IPS-11a (cell line): ENCODE measurements around the gene TNS4.

Experiments used
- H3K4me3 ChIP-seq: one replicate; pipeline ENCODE4 v1.5.1; 2013; ENCODE audit warnings: low read depth, low read length, control low read depth

Gene TNS4

DNA sequence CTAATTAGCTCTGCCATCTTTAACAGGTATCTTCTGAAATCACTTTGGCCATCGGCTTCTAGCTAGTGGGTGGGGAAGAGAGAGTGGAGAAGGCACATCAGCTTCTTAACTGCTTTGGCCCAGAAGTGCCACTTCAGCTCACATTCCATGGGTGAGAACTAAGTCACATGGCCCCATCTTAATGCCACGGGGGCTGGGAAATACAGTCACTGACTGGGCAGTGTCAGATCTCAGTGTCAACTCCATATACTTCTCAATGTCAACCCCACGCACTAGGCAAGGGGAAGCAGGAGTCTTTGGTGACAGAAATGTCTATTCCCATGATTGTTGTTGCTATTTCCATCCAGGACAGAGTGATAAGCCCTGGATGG lies 34.5 kb upstream of the TNS4 start:
- H3K4me3 ChIP-seq = no peak overlapping the region

DNA sequence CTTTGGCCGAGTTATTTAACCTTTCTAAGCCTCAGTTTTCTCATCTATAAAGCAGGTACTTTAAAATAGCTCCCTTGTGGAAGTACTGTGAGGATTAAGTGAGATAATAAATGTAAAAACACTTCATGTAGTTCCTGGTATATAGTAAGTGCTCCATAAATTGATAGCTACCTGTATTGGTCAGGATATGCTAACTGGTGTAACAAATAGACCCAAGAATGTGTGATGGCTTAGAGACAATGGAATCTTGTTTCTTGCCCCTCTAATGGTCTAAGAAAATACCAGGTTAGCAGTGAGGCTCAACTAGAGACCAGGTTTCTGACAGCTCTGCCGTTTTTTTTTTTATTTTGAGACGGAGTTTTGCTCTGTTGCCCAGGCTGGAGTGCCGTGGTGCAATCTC lies 34.0 kb upstream of the TNS4 start:
- no peak overlapping the region for H3K4me3 ChIP-seq

- no peak overlapping the region for H3K4me3 ChIP-seq
These were observed 33.2 kb upstream of the TNS4 start for GRCh38 chr17:40534371-40535189.

DNA sequence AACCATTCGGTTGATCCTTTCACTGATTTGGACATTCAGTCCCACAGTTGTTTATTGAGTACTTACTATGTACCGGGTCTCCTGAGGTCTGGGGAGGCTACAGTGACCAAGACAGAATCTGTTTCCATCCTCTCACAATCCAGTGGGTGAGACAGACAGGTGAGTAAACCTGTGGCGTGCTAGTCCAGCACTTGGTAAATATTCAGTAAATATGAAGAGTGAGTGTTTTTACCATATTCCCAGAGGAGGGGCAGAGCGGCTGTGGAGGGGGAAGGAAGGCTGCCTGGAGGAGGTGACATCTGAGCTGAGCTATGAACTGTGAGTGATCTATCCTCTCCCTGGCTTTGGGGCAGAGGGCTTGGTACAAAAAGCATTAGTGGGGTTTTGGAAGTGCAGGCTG lies 32.5 kb upstream of the TNS4 start:
- no peak overlapping the region for H3K4me3 ChIP-seq

DNA sequence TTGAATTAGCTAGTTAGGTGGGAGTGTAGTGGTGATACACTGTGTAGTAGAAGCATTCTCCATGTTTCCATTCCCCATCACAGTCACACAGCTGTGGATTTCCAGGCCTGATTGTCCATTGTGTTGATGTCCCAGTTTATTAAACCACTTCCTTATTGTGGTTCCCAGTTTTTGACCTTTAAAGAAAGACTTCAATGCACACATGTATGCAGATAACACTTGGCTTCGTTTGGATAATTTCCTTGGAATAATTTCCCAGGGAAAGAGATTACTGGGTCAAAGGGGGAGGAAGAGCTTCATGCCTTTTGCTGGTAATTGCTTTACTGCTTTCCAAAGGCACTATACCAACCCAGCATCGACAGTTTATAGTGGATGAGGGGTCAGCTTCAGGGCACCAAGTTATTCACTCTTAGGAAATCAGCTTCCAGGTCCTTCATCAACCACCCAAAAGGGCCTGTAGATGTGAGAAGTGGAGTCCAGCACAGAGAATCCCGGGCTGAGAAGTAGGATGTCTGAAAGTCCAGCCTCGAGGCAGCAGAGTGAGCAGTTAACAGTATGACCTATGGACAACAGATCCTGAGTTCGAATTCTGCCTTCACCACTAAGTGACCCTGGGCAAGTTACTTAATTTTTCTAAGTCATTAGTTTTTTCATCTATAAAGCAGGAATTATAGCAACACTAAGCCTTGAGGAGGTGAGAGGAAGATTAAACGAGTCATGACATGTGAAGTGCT lies 31.3 kb upstream of the TNS4 start:
- H3K4me3 ChIP-seq = no peak overlapping the region

DNA sequence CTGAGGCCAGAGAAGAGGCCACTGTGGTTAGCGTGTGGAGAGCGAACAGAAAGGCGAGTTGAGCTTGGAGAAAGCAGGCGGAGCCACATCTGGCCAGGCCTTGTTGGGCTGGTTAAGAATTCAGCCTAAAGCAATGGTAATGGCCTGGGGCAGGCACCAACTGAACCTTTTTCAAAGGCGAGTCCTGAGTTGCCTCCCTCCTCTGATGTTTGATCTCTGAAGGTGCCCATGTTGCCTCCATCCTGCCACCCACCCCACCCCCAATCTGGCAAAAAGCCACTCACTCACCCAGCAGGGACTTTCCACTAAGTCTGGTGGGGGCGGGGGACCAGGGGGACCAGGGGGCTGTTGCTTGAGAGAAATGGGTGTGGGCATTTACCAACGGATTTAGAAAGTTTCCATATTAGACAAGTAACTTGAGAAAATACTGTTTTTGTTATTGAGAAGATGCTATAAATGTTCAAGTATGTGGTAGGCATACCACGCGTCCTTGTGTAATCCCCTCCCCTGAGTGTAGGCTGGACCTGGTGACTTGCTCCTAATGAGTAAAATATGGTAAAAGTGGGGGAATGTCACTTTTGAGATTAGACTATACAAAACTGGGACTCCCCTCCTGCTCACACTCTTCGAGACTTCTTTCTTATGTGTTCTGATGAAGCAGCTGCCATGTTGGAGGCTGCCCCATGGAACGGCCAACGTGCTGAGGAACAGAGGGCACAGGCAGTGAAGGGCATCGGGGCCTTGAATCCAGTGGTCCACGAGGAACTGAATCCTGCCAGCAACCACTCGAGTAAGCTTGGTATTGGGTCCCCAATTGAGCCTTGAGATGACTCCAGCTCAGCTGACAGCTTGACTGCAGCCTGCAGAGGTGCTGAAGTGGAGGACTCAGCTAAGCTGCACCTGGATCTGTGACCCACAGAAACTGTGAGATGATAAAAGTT lies 29.9 kb upstream of the TNS4 start:
- H3K4me3 ChIP-seq = no peak overlapping the region

GRCh38 chr17:40530531-40530994 lies 29.1 kb upstream of the TNS4 start:
- no peak overlapping the region for H3K4me3 ChIP-seq

- H3K4me3 ChIP-seq = no peak overlapping the region
These were observed 28.6 kb upstream of the TNS4 start for GRCh38 chr17:40529991-40530390.

- H3K4me3 ChIP-seq = no peak overlapping the region
These were observed 27.4 kb upstream of the TNS4 start for GRCh38 chr17:40528692-40529417.

DNA sequence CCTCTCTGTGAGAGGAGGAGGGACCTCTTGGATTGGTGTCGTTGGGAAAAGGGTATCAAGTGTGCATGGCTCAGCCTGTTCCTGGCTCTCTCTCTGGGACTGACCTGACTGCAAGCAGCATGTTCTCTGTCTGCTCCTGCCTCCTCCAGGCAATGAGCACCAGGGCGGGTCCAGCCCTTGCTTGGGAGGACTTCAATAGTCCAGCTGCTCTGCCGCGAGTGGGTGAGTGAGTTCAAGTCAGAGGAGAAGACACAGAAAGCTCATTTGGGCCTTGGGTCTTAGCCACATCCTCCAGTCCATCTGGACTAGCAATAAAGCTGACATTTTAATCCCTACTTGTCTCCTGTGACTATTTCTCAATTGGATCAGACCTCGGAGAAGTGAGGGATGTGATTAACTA lies 25.2 kb upstream of the TNS4 start:
- no peak overlapping the region for H3K4me3 ChIP-seq

DNA sequence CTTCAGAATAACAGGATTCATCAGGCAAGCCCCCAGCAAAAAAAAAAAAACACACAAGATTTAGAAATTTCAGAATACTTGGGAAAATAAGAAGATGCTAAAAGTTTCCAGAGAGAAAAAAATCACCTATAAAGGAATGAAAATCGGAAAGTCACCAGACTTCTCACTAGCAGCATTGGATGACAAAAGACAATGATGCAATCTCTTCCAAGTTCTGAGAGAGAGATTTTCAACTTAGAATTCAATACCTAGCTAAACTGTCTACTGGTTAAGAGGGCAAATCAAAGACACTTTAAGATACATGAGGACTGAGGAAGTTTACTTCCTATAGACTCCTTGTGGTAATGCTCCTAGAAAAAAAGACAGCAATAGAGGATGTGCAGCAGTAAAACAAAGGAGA lies 23.9 kb upstream of the TNS4 start:
- H3K4me3 ChIP-seq = no peak overlapping the region

- no peak overlapping the region for H3K4me3 ChIP-seq
These were observed 23.0 kb upstream of the TNS4 start for GRCh38 chr17:40524243-40524965.

DNA sequence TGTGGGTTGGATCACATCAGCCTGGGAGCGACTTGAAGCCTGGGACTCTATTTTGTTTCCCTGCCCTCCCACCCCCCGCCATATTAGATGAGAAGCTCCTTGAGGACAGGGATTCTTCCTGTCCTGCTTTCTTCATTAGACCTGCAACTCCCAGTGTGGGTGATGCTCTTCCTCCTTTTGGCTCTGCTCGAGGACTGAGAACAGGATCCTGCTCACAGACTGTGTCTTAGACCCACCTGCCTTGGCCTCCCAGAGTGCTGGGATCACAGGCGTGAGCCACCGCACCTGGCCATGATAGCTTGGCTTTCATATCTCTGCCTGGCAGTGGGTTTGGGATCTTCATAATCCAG lies 21.5 kb upstream of the TNS4 start:
- H3K4me3 ChIP-seq = no peak overlapping the region

DNA sequence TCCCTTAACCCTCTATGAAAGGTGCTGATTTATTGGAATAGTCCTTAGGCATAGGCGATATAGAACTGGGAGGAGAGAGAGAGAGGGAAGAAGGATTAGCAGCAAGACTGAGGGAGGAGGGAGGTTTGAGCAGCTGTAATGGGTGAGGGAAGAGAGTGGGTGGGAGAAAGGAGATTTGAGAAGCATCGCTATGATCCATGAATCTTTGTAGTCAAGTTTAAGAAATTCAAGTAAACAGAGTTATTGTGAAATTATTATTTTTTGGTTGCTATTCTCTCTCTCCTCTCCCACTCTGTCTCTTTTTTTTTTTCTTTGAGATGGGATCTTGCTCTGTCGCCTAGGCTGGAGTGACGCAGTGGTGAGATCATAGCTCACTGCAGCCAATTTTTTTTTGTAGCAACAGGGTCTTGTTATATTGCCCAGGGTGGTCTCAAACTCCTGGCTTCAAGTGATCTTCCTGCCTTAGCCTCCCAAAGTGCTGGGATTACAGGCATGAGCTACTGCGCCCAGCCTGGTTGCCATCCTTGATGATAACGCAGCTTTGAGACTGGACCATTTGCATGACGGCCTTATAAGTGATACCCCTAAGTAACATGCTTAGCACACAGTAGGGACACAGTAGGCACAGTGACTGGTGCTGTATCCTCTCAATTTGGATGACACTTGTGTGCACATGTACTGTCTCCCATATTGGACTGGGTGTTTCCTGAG lies 21.0 kb upstream of the TNS4 start:
- H3K4me3 ChIP-seq = no peak overlapping the region

GRCh38 chr17:40520991-40521453 lies 19.6 kb upstream of the TNS4 start:
- no peak overlapping the region for H3K4me3 ChIP-seq

- no peak overlapping the region for H3K4me3 ChIP-seq
These were observed 17.8 kb upstream of the TNS4 start for GRCh38 chr17:40519089-40519775.

DNA sequence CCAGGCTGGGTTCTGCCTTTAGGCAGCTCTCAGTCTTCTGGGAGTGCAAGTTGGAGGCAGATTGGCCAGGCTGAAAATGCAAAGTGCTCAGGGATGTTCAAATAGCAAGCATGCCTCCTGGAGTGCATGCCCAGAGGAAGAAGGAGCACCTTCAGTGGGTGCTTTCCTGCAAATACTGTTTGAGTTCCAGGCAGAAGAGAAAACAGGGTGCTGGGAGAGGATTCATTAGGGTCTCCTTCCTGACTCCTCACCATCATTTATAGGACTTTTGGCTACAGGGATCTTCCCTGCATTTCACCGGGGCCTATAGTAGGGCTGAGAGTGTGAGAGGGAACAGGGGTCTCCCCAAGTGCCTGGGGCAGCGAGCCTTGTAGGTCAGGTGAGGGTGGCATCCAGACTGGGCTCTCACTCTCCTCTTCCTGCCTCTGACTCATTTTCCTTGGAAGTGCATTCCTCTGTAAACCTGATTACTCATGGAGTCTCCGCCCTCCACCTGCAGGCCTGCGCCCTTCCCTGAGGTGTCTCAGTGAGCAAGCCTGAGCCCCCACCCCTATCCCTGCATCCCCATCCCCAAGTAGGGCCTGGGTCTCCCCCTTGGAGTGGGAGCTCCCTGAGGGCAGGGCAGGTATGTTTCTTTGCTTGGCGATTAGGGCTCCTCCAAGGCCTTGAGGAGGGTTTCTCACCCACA lies 17.1 kb upstream of the TNS4 start:
- H3K4me3 ChIP-seq = no peak overlapping the region

GRCh38 chr17:40517981-40518380 lies 16.6 kb upstream of the TNS4 start:
- no peak overlapping the region for H3K4me3 ChIP-seq
